Neural cell (in vitro differentiated cells): Measurements from ENCODE around the gene HIBCH.

Source experiments
- EP300 ChIP-seq: fragments of 450-650 bp; conservative IDR thresholded peaks from 2 replicates; pipeline ENCODE4 v1.6.1; 2014; ENCODE audit warnings: antibody characterized with exemption, mild to moderate bottlenecking, moderate library complexity; ENCODE audit not compliant: poor library complexity, severe bottlenecking
- POLR2AphosphoS5 ChIP-seq: IDR thresholded peaks from 2 replicates; pipeline ENCODE4 v1.6.1; 2012
- RAD21 ChIP-seq: fragments of 450-650 bp; conservative IDR thresholded peaks from 2 replicates; pipeline ENCODE4 v1.6.1; 2014; ENCODE audit warnings: antibody characterized with exemption, mild to moderate bottlenecking, moderate library complexity
- TAF1 ChIP-seq: IDR thresholded peaks from 2 replicates; pipeline ENCODE4 v1.6.1; 2012; ENCODE audit warnings: low read depth
- TF ChIP-seq, protein P1 (sequence below): fragments of 450-650 bp; IDR thresholded peaks from 2 replicates; pipeline ENCODE4 v1.5.1; 2014; ENCODE audit warnings: antibody characterized with exemption, mild to moderate bottlenecking, moderate library complexity; ENCODE audit not compliant: poor library complexity, severe bottlenecking

DNA sequence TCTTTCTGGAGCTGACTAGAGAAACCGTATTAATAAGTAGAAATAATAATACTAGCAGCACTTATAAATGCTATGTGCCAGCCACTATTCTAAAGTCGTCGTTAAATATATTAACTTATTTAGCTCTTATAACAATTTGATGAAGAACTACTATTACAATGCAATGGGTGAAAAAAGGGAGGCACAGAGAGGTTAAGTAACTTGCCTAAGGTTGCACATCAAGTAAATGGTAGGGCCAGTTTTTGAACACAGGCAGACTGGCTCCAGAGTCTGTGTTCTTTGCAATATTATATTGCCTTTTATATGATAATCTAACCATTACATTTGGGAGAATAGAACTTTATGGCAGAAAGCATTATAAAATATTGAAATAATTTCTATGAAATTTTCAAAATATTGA lies 41.3 kb upstream of the HIBCH start:
- TF ChIP-seq, protein P1, sequence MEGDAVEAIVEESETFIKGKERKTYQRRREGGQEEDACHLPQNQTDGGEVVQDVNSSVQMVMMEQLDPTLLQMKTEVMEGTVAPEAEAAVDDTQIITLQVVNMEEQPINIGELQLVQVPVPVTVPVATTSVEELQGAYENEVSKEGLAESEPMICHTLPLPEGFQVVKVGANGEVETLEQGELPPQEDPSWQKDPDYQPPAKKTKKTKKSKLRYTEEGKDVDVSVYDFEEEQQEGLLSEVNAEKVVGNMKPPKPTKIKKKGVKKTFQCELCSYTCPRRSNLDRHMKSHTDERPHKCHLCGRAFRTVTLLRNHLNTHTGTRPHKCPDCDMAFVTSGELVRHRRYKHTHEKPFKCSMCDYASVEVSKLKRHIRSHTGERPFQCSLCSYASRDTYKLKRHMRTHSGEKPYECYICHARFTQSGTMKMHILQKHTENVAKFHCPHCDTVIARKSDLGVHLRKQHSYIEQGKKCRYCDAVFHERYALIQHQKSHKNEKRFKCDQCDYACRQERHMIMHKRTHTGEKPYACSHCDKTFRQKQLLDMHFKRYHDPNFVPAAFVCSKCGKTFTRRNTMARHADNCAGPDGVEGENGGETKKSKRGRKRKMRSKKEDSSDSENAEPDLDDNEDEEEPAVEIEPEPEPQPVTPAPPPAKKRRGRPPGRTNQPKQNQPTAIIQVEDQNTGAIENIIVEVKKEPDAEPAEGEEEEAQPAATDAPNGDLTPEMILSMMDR: no peak
- TF ChIP-seq TAF1 (no peak), POLR2AphosphoS5 (no peak), EP300 (no peak), RAD21 (no peak)
